ENCODE data around the gene C5orf46.
"Not testable (repeated sequence)": the region's sequence is repeated elsewhere in the genome, so short reads cannot be mapped to it uniquely, and the experiment has no call there.

DNA sequence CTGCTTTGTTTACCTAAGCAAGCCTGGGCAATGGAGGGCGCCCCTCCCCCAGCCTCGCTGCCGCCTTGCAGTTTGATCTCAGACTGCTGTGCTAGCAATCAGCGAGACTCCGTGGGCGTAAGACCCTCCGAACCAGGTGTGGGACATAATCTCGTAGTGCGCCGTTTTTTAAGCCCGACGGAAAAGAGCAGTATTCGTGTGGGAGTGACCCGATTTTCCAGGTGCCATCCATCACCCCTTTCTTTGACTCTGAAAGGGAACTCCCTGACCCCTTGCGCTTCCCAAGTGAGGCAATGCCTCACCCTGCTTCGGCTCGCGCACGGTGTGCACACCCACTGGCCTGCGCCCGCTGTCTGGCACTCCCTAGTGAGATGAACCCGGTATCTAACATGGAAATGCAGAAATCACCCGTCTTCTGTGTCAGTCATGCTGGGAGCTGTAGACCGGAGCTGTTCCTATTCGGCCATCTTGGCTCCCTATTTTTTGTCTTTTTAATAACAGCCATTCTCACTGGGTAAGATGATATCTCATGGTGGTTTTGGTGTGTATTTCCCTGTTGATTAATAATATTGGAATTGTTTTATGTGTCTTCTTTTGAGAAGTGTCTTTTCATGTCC is 40.4 kb upstream of the C5orf46 start:
- not testable (repeated sequence) for TF ChIP-seq ZNF570 (CRISPR knock-in tag; IDR thresholded peaks at IDR 0.05; ENCODE audit: borderline replicate concordance); TRIM24 (CRISPR knock-in tag; IDR thresholded peaks at IDR 0.05); HNRNPL (IDR thresholded peaks at IDR 0.05; ENCODE audit: low read depth, low read length); ZNF3 (CRISPR knock-in tag; IDR thresholded peaks at IDR 0.05); RAD51 (IDR thresholded peaks at IDR 0.05; ENCODE audit: borderline replicate concordance); ATF1 (CRISPR knock-in tag; IDR thresholded peaks at IDR 0.05); ASH2L (IDR thresholded peaks at IDR 0.05; ENCODE audit: insufficient read length, low read depth, low read length); NCOA5 (CRISPR knock-in tag; IDR thresholded peaks at IDR 0.05); ZNF766 (CRISPR knock-in tag; IDR thresholded peaks at IDR 0.05; ENCODE audit: borderline replicate concordance); ZNF335 (CRISPR knock-in tag; IDR thresholded peaks at IDR 0.05); POLR2A (IDR thresholded peaks at IDR 0.05; ENCODE audit: insufficient read depth in 1 of 2, low read depth in 2 of 2, low read length in 2 of 2); U2AF1 (optimal IDR thresholded peaks at IDR 0.05; ENCODE audit: low read depth, low read length)
- TF ChIP-seq, protein P1, sequence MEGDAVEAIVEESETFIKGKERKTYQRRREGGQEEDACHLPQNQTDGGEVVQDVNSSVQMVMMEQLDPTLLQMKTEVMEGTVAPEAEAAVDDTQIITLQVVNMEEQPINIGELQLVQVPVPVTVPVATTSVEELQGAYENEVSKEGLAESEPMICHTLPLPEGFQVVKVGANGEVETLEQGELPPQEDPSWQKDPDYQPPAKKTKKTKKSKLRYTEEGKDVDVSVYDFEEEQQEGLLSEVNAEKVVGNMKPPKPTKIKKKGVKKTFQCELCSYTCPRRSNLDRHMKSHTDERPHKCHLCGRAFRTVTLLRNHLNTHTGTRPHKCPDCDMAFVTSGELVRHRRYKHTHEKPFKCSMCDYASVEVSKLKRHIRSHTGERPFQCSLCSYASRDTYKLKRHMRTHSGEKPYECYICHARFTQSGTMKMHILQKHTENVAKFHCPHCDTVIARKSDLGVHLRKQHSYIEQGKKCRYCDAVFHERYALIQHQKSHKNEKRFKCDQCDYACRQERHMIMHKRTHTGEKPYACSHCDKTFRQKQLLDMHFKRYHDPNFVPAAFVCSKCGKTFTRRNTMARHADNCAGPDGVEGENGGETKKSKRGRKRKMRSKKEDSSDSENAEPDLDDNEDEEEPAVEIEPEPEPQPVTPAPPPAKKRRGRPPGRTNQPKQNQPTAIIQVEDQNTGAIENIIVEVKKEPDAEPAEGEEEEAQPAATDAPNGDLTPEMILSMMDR (CRISPR knock-in tag; IDR thresholded peaks at IDR 0.05): not testable (repeated sequence)
- TF ChIP-seq, protein P2, sequence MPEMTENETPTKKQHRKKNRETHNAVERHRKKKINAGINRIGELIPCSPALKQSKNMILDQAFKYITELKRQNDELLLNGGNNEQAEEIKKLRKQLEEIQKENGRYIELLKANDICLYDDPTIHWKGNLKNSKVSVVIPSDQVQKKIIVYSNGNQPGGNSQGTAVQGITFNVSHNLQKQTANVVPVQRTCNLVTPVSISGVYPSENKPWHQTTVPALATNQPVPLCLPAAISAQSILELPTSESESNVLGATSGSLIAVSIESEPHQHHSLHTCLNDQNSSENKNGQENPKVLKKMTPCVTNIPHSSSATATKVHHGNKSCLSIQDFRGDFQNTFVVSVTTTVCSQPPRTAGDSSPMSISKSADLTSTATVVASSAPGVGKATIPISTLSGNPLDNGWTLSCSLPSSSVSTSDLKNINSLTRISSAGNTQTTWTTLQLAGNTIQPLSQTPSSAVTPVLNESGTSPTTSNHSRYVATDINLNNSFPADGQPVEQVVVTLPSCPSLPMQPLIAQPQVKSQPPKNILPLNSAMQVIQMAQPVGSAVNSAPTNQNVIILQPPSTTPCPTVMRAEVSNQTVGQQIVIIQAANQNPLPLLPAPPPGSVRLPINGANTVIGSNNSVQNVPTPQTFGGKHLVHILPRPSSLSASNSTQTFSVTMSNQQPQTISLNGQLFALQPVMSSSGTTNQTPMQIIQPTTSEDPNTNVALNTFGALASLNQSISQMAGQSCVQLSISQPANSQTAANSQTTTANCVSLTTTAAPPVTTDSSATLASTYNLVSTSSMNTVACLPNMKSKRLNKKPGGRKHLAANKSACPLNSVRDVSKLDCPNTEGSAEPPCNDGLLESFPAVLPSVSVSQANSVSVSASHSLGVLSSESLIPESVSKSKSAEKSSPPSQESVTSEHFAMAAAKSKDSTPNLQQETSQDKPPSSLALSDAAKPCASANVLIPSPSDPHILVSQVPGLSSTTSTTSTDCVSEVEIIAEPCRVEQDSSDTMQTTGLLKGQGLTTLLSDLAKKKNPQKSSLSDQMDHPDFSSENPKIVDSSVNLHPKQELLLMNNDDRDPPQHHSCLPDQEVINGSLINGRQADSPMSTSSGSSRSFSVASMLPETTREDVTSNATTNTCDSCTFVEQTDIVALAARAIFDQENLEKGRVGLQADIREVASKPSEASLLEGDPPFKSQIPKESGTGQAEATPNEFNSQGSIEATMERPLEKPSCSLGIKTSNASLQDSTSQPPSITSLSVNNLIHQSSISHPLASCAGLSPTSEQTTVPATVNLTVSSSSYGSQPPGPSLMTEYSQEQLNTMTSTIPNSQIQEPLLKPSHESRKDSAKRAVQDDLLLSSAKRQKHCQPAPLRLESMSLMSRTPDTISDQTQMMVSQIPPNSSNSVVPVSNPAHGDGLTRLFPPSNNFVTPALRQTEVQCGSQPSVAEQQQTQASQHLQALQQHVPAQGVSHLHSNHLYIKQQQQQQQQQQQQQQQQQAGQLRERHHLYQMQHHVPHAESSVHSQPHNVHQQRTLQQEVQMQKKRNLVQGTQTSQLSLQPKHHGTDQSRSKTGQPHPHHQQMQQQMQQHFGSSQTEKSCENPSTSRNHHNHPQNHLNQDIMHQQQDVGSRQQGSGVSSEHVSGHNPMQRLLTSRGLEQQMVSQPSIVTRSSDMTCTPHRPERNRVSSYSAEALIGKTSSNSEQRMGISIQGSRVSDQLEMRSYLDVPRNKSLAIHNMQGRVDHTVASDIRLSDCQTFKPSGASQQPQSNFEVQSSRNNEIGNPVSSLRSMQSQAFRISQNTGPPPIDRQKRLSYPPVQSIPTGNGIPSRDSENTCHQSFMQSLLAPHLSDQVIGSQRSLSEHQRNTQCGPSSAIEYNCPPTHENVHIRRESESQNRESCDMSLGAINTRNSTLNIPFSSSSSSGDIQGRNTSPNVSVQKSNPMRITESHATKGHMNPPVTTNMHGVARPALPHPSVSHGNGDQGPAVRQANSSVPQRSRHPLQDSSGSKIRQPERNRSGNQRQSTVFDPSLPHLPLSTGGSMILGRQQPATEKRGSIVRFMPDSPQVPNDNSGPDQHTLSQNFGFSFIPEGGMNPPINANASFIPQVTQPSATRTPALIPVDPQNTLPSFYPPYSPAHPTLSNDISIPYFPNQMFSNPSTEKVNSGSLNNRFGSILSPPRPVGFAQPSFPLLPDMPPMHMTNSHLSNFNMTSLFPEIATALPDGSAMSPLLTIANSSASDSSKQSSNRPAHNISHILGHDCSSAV (CRISPR knock-in tag; IDR thresholded peaks at IDR 0.05; ENCODE audit: borderline replicate concordance): not testable (repeated sequence)

Measured in HepG2 (cell line).